Ishikawa (cell line): ENCODE results near the gene KRT38.

ENCODE experiments used
- CEBPB ChIP-seq: IDR thresholded peaks from 2 replicates; pipeline ENCODE4 v1.6.1; 2012
- CREB1 ChIP-seq: IDR thresholded peaks from 2 replicates; pipeline ENCODE4 v1.6.1; 2012; ENCODE audit warnings: low read depth
- EP300 ChIP-seq: IDR thresholded peaks from 2 replicates; pipeline ENCODE4 v1.6.1; 2012; ENCODE audit warnings: borderline replicate concordance
- REST ChIP-seq: IDR thresholded peaks from 2 replicates; pipeline ENCODE4 v1.6.1; 2012; ENCODE audit warnings: low read depth, mild to moderate bottlenecking
- TAF1 ChIP-seq: IDR thresholded peaks from 2 replicates; pipeline ENCODE4 v1.6.1; 2012; ENCODE audit warnings: low read depth, mild to moderate bottlenecking
- YY1 ChIP-seq: IDR thresholded peaks from 2 replicates; pipeline ENCODE4 v1.6.1; 2012; ENCODE audit warnings: low read depth
- ZBTB7A ChIP-seq: IDR thresholded peaks from 2 replicates; pipeline ENCODE4 v1.6.1; 2012; ENCODE audit warnings: low read depth

GRCh38 chr17:41464173-41464572 is 23.4 kb upstream of the KRT38 start:
- no peak for TF ChIP-seq CREB1
- no peak for TF ChIP-seq EP300
- TF ChIP-seq TAF1, result no peak
- TF ChIP-seq YY1, result no peak
- no peak for TF ChIP-seq CEBPB
- peak; percentile 37; the same call in 1 of the 2 replicates for TF ChIP-seq REST
- TF ChIP-seq ZBTB7A, result no peak
